AG10803 (cell line): ENCODE measurements around the gene VPS35L.

ENCODE experiments used
- DNase-seq: peaks from one replicate; pipeline ENCODE4 v3.0.0; 2010; ENCODE audit warnings: low read depth
- H3K4me3 ChIP-seq: 2 replicates; pipeline ENCODE4 v1.5.1; 2011; ENCODE audit warnings: mild to moderate bottlenecking, low read length, control low read depth
- CTCF ChIP-seq: conservative IDR thresholded peaks from 2 replicates; pipeline ENCODE4 v1.5.1; 2011; ENCODE audit warnings: mild to moderate bottlenecking, low read length, control low read depth, inconsistent platforms

VPS35L gene

DNA sequence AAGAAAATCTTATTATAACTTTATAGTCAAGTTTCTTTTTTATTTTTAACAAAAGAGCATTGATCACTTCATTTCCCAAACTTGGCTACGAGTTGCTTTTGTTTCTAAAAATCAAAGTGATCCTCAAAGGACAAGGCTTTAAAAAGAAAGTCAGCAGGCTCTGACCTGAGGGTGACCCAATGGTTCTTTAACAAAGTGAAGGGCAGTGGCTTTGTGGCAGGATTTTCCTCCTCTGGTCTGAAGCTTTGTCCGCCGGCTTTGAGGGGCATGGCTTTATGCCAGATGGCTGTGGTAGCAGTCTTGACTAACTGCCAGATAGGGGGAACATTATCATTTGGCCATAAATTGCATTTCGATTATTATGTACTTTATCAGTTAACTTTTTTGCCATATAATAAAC is 191.1 kb downstream of the VPS35L start:
- H3K4me3 ChIP-seq, result no peak overlapping the region
- DNase-seq, result no peak
- no peak for TF ChIP-seq CTCF

DNA sequence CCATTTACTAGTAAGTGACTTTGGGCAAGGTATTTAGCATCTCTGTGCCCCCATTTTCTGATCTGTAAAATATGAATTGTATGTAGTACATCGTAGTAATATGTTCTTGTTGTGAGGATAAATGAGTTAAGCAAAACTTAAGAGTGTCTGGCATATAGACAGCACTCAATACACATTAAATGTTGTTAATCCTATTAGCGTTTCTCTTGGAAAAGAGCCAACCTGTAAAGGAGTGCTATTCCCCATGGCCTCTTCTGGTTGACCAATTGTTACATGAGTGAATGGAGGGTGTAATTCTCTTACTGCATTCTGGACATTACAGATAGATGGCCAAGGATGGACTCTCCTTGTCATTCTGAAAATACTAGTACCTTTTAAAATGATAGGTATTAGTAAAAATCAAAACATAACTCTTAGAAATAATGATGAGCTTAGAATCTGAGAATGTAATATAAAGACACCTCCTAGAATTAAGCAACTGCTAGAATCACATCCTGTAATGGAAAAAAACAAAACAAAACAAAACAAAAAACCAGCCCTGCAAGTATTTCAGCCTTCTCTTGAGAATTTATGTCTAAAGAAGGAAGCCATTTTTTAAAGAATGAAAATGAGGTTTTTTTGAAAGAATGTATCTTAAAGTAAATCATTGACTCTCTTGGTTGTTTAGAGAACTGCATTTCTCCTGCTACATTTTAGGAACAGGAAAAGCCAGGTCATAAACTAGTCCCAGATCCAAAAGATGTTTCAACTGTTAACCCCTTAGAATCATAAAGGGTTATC is 193.1 kb downstream of the VPS35L start:
- no peak overlapping the region for H3K4me3 ChIP-seq
- TF ChIP-seq CTCF, result no peak
- DNase-seq, result no peak

- no peak overlapping the region for H3K4me3 ChIP-seq
- no peak for DNase-seq
- TF ChIP-seq CTCF, result no peak
These were observed 194.1 kb downstream of the VPS35L start for GRCh38 chr16:19749571-19750080.
